ENCODE data around the gene CCNF. TPM values are rescaled to one million over a fixed set of nuclear protein-coding genes. Genes with fewer than 3 reads are reported as not detected.

CCNF gene
- total and polyA plus RNA-seq, 2 of the 4 experiments (the other 2 are of a cell fraction): 8.2 to 20.1 TPM

DNA sequence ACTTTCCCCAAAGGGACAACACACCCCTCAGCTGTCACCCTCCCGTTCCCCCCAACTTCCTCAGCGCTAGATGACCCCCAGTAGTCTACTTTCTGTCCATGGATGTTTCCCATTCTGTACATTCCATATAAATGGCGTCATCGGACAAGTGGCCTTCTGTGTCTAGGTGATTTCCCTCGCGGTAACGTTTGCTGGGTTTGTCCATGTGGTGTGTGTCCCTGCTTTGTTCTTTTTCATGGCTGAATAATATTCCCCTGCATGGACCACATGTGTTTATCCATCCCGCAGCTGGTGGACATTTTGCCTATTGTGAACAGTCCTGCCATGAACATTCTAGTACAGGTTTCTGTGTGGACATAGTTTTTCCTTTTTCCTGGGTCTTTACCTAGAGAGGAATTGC is 23.4 kb downstream of the CCNF start:
- Histone ChIP-seq H2AK5ac (ENCODE audit: low read depth, low read length) (no peak overlapping the region), H3K4me2 (ENCODE audit: low read depth, low read length) (no peak overlapping the region), H3K4me3 (ENCODE audit: insufficient read depth, low read depth, low read length) (no peak overlapping the region), H2AK9ac (replicated peaks; ENCODE audit: low read depth, low read length, poor library complexity) (peak overlapping the region; percentile 31), H2BK5ac (ENCODE audit: low read depth, low read length, poor library complexity, severe bottlenecking) (no peak overlapping the region), H3K27me3 (ENCODE audit: control insufficient read depth, insufficient read depth, low read length) (no peaks in the 10 kb centered on the region), H3K9me3 (ENCODE audit: control insufficient read depth, insufficient read depth, low read length) (no peaks in the 10 kb centered on the region), H2BK20ac (ENCODE audit: low read depth, low read length) (no peak overlapping the region), H3K36me3 (ENCODE audit: control insufficient read depth, insufficient read depth, low read length) (peaks cover 39% of the 10 kb centered on the region), H3K56ac (ENCODE audit: extremely low read depth, insufficient read depth, low read length) (no peak overlapping the region), H4K5ac (ENCODE audit: low read depth, low read length) (no peak overlapping the region), H3K79me1 (ENCODE audit: low read depth in 1 of 2, low read length in 2 of 2) (peaks cover 6 to 50% of the 10 kb centered on the region in 2 experiments; a peak in 3 of 4 replicates), H3K9ac (ENCODE audit: low read depth, low read length) (no peak overlapping the region), H3K9me1 (ENCODE audit: insufficient read depth, low read length) (peaks cover 14% of the 10 kb centered on the region), H3K18ac (ENCODE audit: low read depth, low read length) (no peak overlapping the region), H2BK15ac (ENCODE audit: low read depth, low read length) (no peak overlapping the region), H3K4me1 (ENCODE audit: control insufficient read depth, insufficient read depth, low read length) (peaks cover 5% of the 10 kb centered on the region), H2AFZ (replicated peaks; ENCODE audit: low read length, poor library complexity) (no peak overlapping the region), H3K23ac (ENCODE audit: low read depth, low read length) (no peak overlapping the region), H4K8ac (ENCODE audit: low read depth in 2 of 2, low read length in 2 of 2) (no peak overlapping the region), H3K14ac (replicated peaks; ENCODE audit: low read depth, low read length) (no peak overlapping the region), H4K20me1 (ENCODE audit: insufficient read depth, low read length) (peaks cover 23% of the 10 kb centered on the region), H2BK120ac (ENCODE audit: low read depth, low read length) (no peak overlapping the region), H4K91ac (ENCODE audit: insufficient read depth, low read depth, low read length) (no peak overlapping the region), H3K27ac (ENCODE audit: insufficient read depth, low read length) (no peak overlapping the region), H3K4ac (ENCODE audit: low read depth, low read length) (no peak overlapping the region)
- intact Hi-C loops (cut with micrococcal nuclease) (no loop called here), in situ Hi-C loops (cut with MboI; ENCODE audit: low sequenced_read_pairs) (no loop called here), dilution Hi-C loops (cut with HindIII; ENCODE audit: low sequenced_read_pairs, unreplicated experiment) (no loop called here)
- ChIA-PET POLR2A (ENCODE audit: unreplicated experiment) (no interaction called here), CTCF (no interaction called here)
- no TSS peak for BruUV-seq (replicated peaks)
- WGBS, 2 experiments (ENCODE audit: extremely low coverage in 2 of 2, insufficient read length in 1 of 2): 100% methylated on average over 3 of the region's 8 CpGs; no CpG with 5 or more reads in 1 of the 2 experiments
- ATAC-seq (ENCODE audit: low read depth) (no peak), DNase-seq (no peak)
- TF ChIP-seq, protein P1, sequence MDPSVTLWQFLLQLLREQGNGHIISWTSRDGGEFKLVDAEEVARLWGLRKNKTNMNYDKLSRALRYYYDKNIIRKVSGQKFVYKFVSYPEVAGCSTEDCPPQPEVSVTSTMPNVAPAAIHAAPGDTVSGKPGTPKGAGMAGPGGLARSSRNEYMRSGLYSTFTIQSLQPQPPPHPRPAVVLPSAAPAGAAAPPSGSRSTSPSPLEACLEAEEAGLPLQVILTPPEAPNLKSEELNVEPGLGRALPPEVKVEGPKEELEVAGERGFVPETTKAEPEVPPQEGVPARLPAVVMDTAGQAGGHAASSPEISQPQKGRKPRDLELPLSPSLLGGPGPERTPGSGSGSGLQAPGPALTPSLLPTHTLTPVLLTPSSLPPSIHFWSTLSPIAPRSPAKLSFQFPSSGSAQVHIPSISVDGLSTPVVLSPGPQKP (IDR thresholded peaks at IDR 0.05; ENCODE audit: borderline replicate concordance, low read depth, low read length): no peak
- no peak for TF ChIP-seq CEBPB (IDR thresholded peaks at IDR 0.05; ENCODE audit: low read depth, low read length)
- no peak for TF ChIP-seq BHLHE40 (IDR thresholded peaks at IDR 0.05; ENCODE audit: low read depth, low read length)
- TF ChIP-seq MAFK (IDR thresholded peaks at IDR 0.05; ENCODE audit: low read depth, low read length): no peak
- no peak for TF ChIP-seq NFE2L2 (IDR thresholded peaks at IDR 0.05; ENCODE audit: low read depth, low read length)
- TF ChIP-seq MAZ (IDR thresholded peaks at IDR 0.05; ENCODE audit: borderline replicate concordance, low read depth, low read length): no peak
- TF ChIP-seq CHD1 (IDR thresholded peaks at IDR 0.05; ENCODE audit: low read depth, low read length): no peak
- TF ChIP-seq, protein P2, sequence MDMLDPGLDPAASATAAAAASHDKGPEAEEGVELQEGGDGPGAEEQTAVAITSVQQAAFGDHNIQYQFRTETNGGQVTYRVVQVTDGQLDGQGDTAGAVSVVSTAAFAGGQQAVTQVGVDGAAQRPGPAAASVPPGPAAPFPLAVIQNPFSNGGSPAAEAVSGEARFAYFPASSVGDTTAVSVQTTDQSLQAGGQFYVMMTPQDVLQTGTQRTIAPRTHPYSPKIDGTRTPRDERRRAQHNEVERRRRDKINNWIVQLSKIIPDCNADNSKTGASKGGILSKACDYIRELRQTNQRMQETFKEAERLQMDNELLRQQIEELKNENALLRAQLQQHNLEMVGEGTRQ (IDR thresholded peaks at IDR 0.05; ENCODE audit: low read depth, low read length): no peak
- no peak for TF ChIP-seq SMC3 (IDR thresholded peaks at IDR 0.05; ENCODE audit: low read depth, low read length)
- TF ChIP-seq RFX5 (IDR thresholded peaks at IDR 0.05; ENCODE audit: low read depth, low read length): no peak

Data from IMR-90 (cell line).